Measurements from ENCODE around the gene UTP14A. TPM values are rescaled to one million over a fixed set of nuclear protein-coding genes. Genes with fewer than 3 reads are reported as not detected.

Gene UTP14A
- total and polyA plus RNA-seq, 2 experiments from 2014 or later = 14.6 to 18.5 TPM

- no peak for TF ChIP-seq ETS1 (IDR thresholded peaks at IDR 0.05)
These were observed 5.9 kb upstream of the UTP14A start (continued) for GRCh38 chrX:129900054-129900453.

GRCh38 chrX:129908636-129909035, 2.7 kb downstream of the UTP14A start:
- Mint-ChIP-seq H3K9me3 (no peaks in the 10 kb centered on the region), H3K36me3 (ENCODE audit: low read depth) (peaks cover 50% of the 10 kb centered on the region), H3K27me3 (ENCODE audit: insufficient read depth, low read depth, poor library complexity) (peaks cover 3% of the 10 kb centered on the region), H3K4me1 (no peaks in the 10 kb centered on the region), H3K4me3 (no peak overlapping the region), H3K27ac (no peak overlapping the region)
- H3F3A ChIP-seq (replicated peaks; ENCODE audit: low read depth) = no peaks in the 10 kb centered on the region
- H3K27me3 ChIP-seq (ENCODE audit: insufficient read depth) = no peaks in the 10 kb centered on the region
- H3K4me3 ChIP-seq = no peak overlapping the region
- DNase-seq (ENCODE audit: low spot score) (no peak), ATAC-seq (no peak)
- no peaks in the 10 kb centered on the region for H3K4me1 ChIP-seq (ENCODE audit: insufficient read depth)
- no peak for TF ChIP-seq EZH2phosphoT487 (IDR thresholded peaks at IDR 0.05; ENCODE audit: unreplicated experiment)
- TF ChIP-seq, protein P1, sequence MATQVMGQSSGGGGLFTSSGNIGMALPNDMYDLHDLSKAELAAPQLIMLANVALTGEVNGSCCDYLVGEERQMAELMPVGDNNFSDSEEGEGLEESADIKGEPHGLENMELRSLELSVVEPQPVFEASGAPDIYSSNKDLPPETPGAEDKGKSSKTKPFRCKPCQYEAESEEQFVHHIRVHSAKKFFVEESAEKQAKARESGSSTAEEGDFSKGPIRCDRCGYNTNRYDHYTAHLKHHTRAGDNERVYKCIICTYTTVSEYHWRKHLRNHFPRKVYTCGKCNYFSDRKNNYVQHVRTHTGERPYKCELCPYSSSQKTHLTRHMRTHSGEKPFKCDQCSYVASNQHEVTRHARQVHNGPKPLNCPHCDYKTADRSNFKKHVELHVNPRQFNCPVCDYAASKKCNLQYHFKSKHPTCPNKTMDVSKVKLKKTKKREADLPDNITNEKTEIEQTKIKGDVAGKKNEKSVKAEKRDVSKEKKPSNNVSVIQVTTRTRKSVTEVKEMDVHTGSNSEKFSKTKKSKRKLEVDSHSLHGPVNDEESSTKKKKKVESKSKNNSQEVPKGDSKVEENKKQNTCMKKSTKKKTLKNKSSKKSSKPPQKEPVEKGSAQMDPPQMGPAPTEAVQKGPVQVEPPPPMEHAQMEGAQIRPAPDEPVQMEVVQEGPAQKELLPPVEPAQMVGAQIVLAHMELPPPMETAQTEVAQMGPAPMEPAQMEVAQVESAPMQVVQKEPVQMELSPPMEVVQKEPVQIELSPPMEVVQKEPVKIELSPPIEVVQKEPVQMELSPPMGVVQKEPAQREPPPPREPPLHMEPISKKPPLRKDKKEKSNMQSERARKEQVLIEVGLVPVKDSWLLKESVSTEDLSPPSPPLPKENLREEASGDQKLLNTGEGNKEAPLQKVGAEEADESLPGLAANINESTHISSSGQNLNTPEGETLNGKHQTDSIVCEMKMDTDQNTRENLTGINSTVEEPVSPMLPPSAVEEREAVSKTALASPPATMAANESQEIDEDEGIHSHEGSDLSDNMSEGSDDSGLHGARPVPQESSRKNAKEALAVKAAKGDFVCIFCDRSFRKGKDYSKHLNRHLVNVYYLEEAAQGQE (IDR thresholded peaks at IDR 0.05; ENCODE audit: unreplicated experiment) = no peak
- TF ChIP-seq ZNF114 (CRISPR knock-in tag; IDR thresholded peaks at IDR 0.05) = no peak
- TF ChIP-seq EZH2 (IDR thresholded peaks at IDR 0.05; ENCODE audit: low read depth, unreplicated experiment) = no peak
- no peak for TF ChIP-seq CREB1 (CRISPR knock-in tag; IDR thresholded peaks at IDR 0.05; ENCODE audit: low read depth)
- TF ChIP-seq NANOG (IDR thresholded peaks at IDR 0.05; ENCODE audit: borderline replicate concordance) = no peak
- TF ChIP-seq ETS1 (IDR thresholded peaks at IDR 0.05) = no peak
- TF ChIP-seq CTCF (conservative IDR thresholded peaks at IDR 0.05; ENCODE audit: low read depth in 2 of 2) = no peak
- no peak for TF ChIP-seq ZNF331 (CRISPR knock-in tag; IDR thresholded peaks at IDR 0.05; ENCODE audit: low read depth)
- no peak for TF ChIP-seq ZNF462 (CRISPR knock-in tag; IDR thresholded peaks at IDR 0.05)
- no peak for TF ChIP-seq JUNB (IDR thresholded peaks at IDR 0.05; ENCODE audit: unreplicated experiment)
- no peak for TF ChIP-seq STAT1 (IDR thresholded peaks at IDR 0.05; ENCODE audit: unreplicated experiment)
- H3K36me3 ChIP-seq (ENCODE audit: insufficient read depth) = peaks cover 33% of the 10 kb centered on the region
- H2AFZ ChIP-seq = no peak overlapping the region
- no peaks in the 10 kb centered on the region for H3K9me2 ChIP-seq (ENCODE audit: insufficient read depth)
- H3K79me2 ChIP-seq (replicated peaks; ENCODE audit: insufficient read depth) = peaks cover 15% of the 10 kb centered on the region
- H3K4me2 ChIP-seq = no peak overlapping the region
- no peaks in the 10 kb centered on the region for H4K20me1 ChIP-seq (replicated peaks; ENCODE audit: insufficient read depth)
- H3K27ac ChIP-seq (ENCODE audit: low read depth) = no peak overlapping the region
